Measurements from ENCODE around the gene ADIPOR2.

The ADIPOR2 gene

GRCh38 chr12:1826867-1827705 is 136.2 kb downstream of the ADIPOR2 start:
- no peak overlapping the region for H3K27ac ChIP-seq (ENCODE audit: low read depth in 2 of 2, low read length in 2 of 2)
- no peaks in the 10 kb centered on the region for H3K9me3 ChIP-seq (ENCODE audit: control insufficient read depth in 2 of 2, low read length in 2 of 2)
- H3K4me3 ChIP-seq (ENCODE audit: low read length in 2 of 2): no peak overlapping the region
- peaks cover 3 to 9% of the 10 kb centered on the region in 2 donors for H3K27me3 ChIP-seq (ENCODE audit: control insufficient read depth in 2 of 2, insufficient read depth in 2 of 2, low read length in 2 of 2)
- no peak overlapping the region for H3K9ac ChIP-seq (ENCODE audit: low read depth in 1 of 2, low read length in 2 of 2)
- H3K36me3 ChIP-seq (ENCODE audit: control insufficient read depth in 2 of 2, insufficient read depth in 2 of 2, low read length in 2 of 2): no peaks in the 10 kb centered on the region
- no peaks in the 10 kb centered on the region for H3K4me1 ChIP-seq (ENCODE audit: control insufficient read depth in 2 of 2, insufficient read depth in 2 of 2, low read length in 2 of 2)

DNA sequence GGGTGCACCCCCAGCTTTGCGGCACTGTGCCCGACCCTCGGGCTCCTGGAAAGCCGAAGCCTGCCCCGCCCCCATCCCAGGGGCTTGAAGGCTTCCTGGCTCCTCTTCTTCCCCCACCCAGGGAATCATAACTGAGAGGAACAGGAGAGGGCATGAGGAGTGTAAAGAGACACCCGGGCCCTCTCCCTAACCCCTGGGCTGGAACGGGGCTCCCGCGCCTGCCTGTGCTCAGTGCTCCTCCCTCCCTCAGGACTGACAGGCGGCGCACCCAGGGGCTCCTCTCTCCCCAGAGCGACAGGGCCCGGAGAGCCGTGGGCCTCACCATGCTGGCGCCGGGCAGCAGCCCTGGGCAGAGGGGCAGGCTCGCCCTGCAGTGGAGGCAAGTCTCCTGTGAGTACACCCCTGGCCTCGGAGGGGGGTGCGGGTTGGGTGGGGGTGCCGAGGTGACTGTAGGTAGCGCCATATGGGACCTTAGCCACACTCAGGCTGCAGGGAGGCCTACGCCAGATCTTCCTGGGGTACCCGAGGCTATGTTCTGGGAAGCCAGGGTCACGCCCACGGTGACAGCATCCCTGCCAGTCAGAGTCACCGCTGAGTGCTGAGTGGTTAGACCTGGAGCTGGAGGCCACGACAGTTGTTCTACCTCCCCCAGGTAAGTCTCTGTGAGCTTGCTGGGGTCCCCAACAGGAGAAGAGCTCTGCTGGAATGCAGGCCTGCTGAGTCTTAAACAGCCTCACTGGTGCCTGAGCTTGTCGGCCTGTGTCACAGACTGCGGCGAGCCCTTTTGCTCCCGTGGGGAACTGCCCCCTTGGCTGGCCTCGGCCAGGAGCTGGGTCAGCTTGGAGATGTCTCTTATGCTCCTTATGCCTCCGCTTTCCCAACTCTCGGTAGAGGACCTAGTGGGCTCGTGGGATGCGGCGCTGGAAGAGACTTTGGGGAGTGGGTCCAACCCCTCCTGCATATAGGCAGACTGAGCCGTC is 137.2 kb downstream of the ADIPOR2 start:
- Histone ChIP-seq H3K4me1 (ENCODE audit: control insufficient read depth in 2 of 2, insufficient read depth in 2 of 2, low read length in 2 of 2) (no peaks in the 10 kb centered on the region), H3K4me3 (ENCODE audit: low read length in 2 of 2) (no peak overlapping the region), H3K9ac (ENCODE audit: low read depth in 1 of 2, low read length in 2 of 2) (no peak overlapping the region), H3K27me3 (ENCODE audit: control insufficient read depth in 2 of 2, insufficient read depth in 2 of 2, low read length in 2 of 2) (peaks cover 0 to 6% of the 10 kb centered on the region in 2 donors), H3K36me3 (ENCODE audit: control insufficient read depth in 2 of 2, insufficient read depth in 2 of 2, low read length in 2 of 2) (no peaks in the 10 kb centered on the region), H3K27ac (ENCODE audit: low read depth in 2 of 2, low read length in 2 of 2) (no peak overlapping the region), H3K9me3 (ENCODE audit: control insufficient read depth in 2 of 2, low read length in 2 of 2) (no peaks in the 10 kb centered on the region)

GRCh38 chr12:1828856-1829255 is 138.0 kb downstream of the ADIPOR2 start:
- Histone ChIP-seq H3K27ac (ENCODE audit: low read depth in 2 of 2, low read length in 2 of 2) (no peak overlapping the region), H3K9ac (ENCODE audit: low read depth in 1 of 2, low read length in 2 of 2) (no peak overlapping the region), H3K36me3 (ENCODE audit: control insufficient read depth in 2 of 2, insufficient read depth in 2 of 2, low read length in 2 of 2) (no peaks in the 10 kb centered on the region), H3K27me3 (ENCODE audit: control insufficient read depth in 2 of 2, insufficient read depth in 2 of 2, low read length in 2 of 2) (peaks cover 0 to 6% of the 10 kb centered on the region in 2 donors), H3K4me1 (ENCODE audit: control insufficient read depth in 2 of 2, insufficient read depth in 2 of 2, low read length in 2 of 2) (no peaks in the 10 kb centered on the region), H3K9me3 (ENCODE audit: control insufficient read depth in 2 of 2, low read length in 2 of 2) (no peaks in the 10 kb centered on the region), H3K4me3 (ENCODE audit: low read length in 2 of 2) (no peak overlapping the region)

- no peaks in the 10 kb centered on the region for H3K36me3 ChIP-seq (ENCODE audit: control insufficient read depth in 2 of 2, insufficient read depth in 2 of 2, low read length in 2 of 2)
- no peak overlapping the region for H3K4me3 ChIP-seq (ENCODE audit: low read length in 2 of 2)
- no peaks in the 10 kb centered on the region for H3K4me1 ChIP-seq (ENCODE audit: control insufficient read depth in 2 of 2, insufficient read depth in 2 of 2, low read length in 2 of 2)
- no peak overlapping the region for H3K27ac ChIP-seq (ENCODE audit: low read depth in 2 of 2, low read length in 2 of 2)
- H3K27me3 ChIP-seq (ENCODE audit: control insufficient read depth in 2 of 2, insufficient read depth in 2 of 2, low read length in 2 of 2): peaks cover 0 to 6% of the 10 kb centered on the region in 2 donors
- H3K9ac ChIP-seq (ENCODE audit: low read depth in 1 of 2, low read length in 2 of 2): no peak overlapping the region
- H3K9me3 ChIP-seq (ENCODE audit: control insufficient read depth in 2 of 2, low read length in 2 of 2): no peaks in the 10 kb centered on the region
These were observed 138.5 kb downstream of the ADIPOR2 start for GRCh38 chr12:1829306-1829900.

GRCh38 chr12:1830401-1830845 is 139.6 kb downstream of the ADIPOR2 start:
- H3K36me3 ChIP-seq (ENCODE audit: control insufficient read depth in 2 of 2, insufficient read depth in 2 of 2, low read length in 2 of 2): no peaks in the 10 kb centered on the region
- peaks cover 0 to 6% of the 10 kb centered on the region in 2 donors for H3K27me3 ChIP-seq (ENCODE audit: control insufficient read depth in 2 of 2, insufficient read depth in 2 of 2, low read length in 2 of 2)
- no peaks in the 10 kb centered on the region for H3K4me1 ChIP-seq (ENCODE audit: control insufficient read depth in 2 of 2, insufficient read depth in 2 of 2, low read length in 2 of 2)
- no peak overlapping the region for H3K9ac ChIP-seq (ENCODE audit: low read depth in 1 of 2, low read length in 2 of 2)
- H3K9me3 ChIP-seq (ENCODE audit: control insufficient read depth in 2 of 2, low read length in 2 of 2): no peaks in the 10 kb centered on the region
- no peak overlapping the region for H3K4me3 ChIP-seq (ENCODE audit: low read length in 2 of 2)
- no peak overlapping the region for H3K27ac ChIP-seq (ENCODE audit: low read depth in 2 of 2, low read length in 2 of 2)

GRCh38 chr12:1830981-1831963 is 140.4 kb downstream of the ADIPOR2 start:
- no peaks in the 10 kb centered on the region for H3K36me3 ChIP-seq (ENCODE audit: control insufficient read depth in 2 of 2, insufficient read depth in 2 of 2, low read length in 2 of 2)
- H3K4me3 ChIP-seq (ENCODE audit: low read length in 2 of 2): no peak overlapping the region
- peaks cover 0 to 6% of the 10 kb centered on the region in 2 donors for H3K27me3 ChIP-seq (ENCODE audit: control insufficient read depth in 2 of 2, insufficient read depth in 2 of 2, low read length in 2 of 2)

DNA sequence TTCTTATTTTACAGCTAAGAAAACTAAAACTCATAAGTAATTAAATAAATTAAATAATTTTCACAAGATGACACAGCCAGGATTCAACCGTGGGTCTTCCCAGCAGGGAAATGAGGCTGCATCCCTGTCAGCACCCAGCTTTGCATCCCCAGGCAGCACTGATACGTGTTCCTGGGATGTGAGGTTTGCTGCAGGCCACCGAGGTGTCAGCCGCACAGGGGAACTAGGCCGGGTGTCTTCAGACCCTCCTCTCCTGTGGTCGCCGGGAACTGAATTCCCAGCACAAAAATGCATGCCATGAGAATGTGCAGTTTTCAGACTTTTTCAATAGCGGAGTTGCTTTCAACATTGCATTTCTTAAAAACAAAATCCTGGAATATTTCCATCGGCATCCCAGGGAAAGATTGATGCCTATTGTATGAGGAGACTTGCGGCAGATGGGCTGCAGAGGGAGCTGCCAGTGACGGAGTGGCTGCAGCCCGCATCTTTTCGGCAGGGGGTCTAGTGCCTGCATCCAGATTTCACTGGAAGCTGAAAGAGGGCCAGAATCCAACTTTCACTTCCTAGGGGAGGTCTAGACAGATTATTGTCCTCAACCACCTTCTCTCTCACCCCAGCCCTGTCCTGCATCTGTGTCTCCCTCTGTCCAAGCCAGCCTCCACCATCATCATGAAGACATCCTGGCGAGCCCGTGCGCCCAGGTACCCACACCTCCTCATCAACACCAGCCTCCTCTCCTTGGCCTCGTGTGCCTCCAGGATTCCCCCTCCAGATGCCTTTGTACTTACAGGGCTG is 142.1 kb downstream of the ADIPOR2 start:
- Histone ChIP-seq H3K4me3 (ENCODE audit: low read length in 2 of 2) (no peak overlapping the region), H3K27me3 (ENCODE audit: control insufficient read depth in 2 of 2, insufficient read depth in 2 of 2, low read length in 2 of 2) (peaks cover 0 to 6% of the 10 kb centered on the region in 2 donors), H3K27ac (ENCODE audit: low read depth in 2 of 2, low read length in 2 of 2) (no peak overlapping the region), H3K9ac (ENCODE audit: low read depth in 1 of 2, low read length in 2 of 2) (no peak overlapping the region), H3K4me1 (ENCODE audit: control insufficient read depth in 2 of 2, insufficient read depth in 2 of 2, low read length in 2 of 2) (no peaks in the 10 kb centered on the region), H3K36me3 (ENCODE audit: control insufficient read depth in 2 of 2, insufficient read depth in 2 of 2, low read length in 2 of 2) (no peaks in the 10 kb centered on the region), H3K9me3 (ENCODE audit: control insufficient read depth in 2 of 2, low read length in 2 of 2) (no peaks in the 10 kb centered on the region)

More at GRCh38 chr12:1830981-1831963, 140.4 kb downstream of the ADIPOR2 start:
- Histone ChIP-seq H3K9ac (ENCODE audit: low read depth in 1 of 2, low read length in 2 of 2) (no peak overlapping the region), H3K9me3 (ENCODE audit: control insufficient read depth in 2 of 2, low read length in 2 of 2) (no peaks in the 10 kb centered on the region), H3K27ac (ENCODE audit: low read depth in 2 of 2, low read length in 2 of 2) (no peak overlapping the region), H3K4me1 (ENCODE audit: control insufficient read depth in 2 of 2, insufficient read depth in 2 of 2, low read length in 2 of 2) (no peaks in the 10 kb centered on the region)

- no peaks in the 10 kb centered on the region for H3K36me3 ChIP-seq (ENCODE audit: control insufficient read depth in 2 of 2, insufficient read depth in 2 of 2, low read length in 2 of 2)
- no peak overlapping the region for H3K9ac ChIP-seq (ENCODE audit: low read depth in 1 of 2, low read length in 2 of 2)
- peaks cover 0 to 6% of the 10 kb centered on the region in 2 donors for H3K27me3 ChIP-seq (ENCODE audit: control insufficient read depth in 2 of 2, insufficient read depth in 2 of 2, low read length in 2 of 2)
- H3K4me3 ChIP-seq (ENCODE audit: low read length in 2 of 2): no peak overlapping the region
- H3K9me3 ChIP-seq (ENCODE audit: control insufficient read depth in 2 of 2, low read length in 2 of 2): no peaks in the 10 kb centered on the region
- H3K4me1 ChIP-seq (ENCODE audit: control insufficient read depth in 2 of 2, insufficient read depth in 2 of 2, low read length in 2 of 2): no peaks in the 10 kb centered on the region
- no peak overlapping the region for H3K27ac ChIP-seq (ENCODE audit: low read depth in 2 of 2, low read length in 2 of 2)
These were observed 142.7 kb downstream of the ADIPOR2 start for GRCh38 chr12:1833596-1834028.
